ENCODE data around the gene MYO1D. TPM values are rescaled to one million over a fixed set of nuclear protein-coding genes. Genes with fewer than 3 reads are reported as not detected.

The MYO1D gene
- total RNA-seq, 6 donors from 2014 or later = 63.0 to 139 (median 91.9) TPM

DNA sequence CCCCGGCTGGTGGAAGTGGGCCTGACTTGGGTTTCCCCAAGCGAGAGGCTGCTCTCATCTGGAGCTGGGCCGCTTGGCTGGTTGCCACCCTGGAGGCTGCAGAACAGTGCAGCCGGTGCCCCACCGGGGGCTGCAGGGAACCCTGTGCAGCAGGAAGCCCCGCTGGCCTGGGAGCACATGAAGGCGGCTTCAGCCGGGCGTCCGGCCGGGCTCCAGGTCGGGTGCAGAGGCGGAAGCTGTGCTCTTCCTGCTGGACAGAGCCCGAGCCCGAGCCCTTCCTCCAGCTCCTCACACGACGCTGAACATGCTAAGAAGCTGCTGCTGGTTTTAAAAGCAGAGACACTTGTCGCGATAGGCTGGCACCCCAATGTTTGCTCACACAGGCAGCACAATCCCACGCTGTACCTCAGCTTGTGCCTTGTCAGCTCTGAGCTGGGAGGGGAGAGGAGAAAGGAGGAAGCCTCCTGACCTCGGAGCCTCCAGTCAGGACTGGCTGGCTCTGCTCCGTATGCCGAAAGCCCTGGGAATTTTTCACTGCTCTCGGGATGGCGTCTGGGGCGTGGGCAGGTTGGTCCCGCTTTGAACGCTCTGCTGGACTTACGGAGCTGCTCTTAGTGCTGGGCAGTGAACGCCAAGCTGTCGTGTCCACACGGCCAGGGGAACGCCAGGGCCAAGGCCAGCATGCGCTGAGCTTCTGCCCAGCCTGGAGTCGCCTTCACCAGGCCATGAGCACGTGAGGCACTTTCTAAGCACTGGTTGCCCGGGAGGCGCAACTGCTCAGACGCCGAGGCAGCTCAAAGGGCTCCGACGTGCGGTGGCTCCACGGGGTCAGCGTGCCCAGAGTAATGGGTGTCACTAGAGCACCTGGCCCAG lies 381.3 kb downstream of the MYO1D start:
- peak in 1 of 2 donors; percentile 41 for ATAC-seq (ENCODE audit: low FRiP score in 2 of 2)
- Histone ChIP-seq H3K27ac (no peak overlapping the region), H3K27me3 (no peaks in the 10 kb centered on the region), H3K36me3 (peaks cover 0 to 8% (median 0%) of the 10 kb centered on the region in 4 donors), H3K4me1 (peaks cover 15 to 26% (median 20%) of the 10 kb centered on the region in 4 donors), H3K4me3 (peak overlapping the region in 1 of 4 donors; percentile 21), H3K9me3 (no peaks in the 10 kb centered on the region)
- TF ChIP-seq EP300 (IDR thresholded peaks at IDR 0.05) (no peak), POLR2AphosphoS5 (IDR thresholded peaks at IDR 0.05) (no peak), POLR2A (IDR thresholded peaks at IDR 0.05) (no peak)
- TF ChIP-seq, protein P1, sequence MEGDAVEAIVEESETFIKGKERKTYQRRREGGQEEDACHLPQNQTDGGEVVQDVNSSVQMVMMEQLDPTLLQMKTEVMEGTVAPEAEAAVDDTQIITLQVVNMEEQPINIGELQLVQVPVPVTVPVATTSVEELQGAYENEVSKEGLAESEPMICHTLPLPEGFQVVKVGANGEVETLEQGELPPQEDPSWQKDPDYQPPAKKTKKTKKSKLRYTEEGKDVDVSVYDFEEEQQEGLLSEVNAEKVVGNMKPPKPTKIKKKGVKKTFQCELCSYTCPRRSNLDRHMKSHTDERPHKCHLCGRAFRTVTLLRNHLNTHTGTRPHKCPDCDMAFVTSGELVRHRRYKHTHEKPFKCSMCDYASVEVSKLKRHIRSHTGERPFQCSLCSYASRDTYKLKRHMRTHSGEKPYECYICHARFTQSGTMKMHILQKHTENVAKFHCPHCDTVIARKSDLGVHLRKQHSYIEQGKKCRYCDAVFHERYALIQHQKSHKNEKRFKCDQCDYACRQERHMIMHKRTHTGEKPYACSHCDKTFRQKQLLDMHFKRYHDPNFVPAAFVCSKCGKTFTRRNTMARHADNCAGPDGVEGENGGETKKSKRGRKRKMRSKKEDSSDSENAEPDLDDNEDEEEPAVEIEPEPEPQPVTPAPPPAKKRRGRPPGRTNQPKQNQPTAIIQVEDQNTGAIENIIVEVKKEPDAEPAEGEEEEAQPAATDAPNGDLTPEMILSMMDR (IDR thresholded peaks at IDR 0.05) = no peak
- WGBS, 2 donors = 72 to 75% methylated on average over 12 to 44 of the region's 45 CpGs
- DNase-seq = peak in 1 of 2 donors; percentile 85

DNA sequence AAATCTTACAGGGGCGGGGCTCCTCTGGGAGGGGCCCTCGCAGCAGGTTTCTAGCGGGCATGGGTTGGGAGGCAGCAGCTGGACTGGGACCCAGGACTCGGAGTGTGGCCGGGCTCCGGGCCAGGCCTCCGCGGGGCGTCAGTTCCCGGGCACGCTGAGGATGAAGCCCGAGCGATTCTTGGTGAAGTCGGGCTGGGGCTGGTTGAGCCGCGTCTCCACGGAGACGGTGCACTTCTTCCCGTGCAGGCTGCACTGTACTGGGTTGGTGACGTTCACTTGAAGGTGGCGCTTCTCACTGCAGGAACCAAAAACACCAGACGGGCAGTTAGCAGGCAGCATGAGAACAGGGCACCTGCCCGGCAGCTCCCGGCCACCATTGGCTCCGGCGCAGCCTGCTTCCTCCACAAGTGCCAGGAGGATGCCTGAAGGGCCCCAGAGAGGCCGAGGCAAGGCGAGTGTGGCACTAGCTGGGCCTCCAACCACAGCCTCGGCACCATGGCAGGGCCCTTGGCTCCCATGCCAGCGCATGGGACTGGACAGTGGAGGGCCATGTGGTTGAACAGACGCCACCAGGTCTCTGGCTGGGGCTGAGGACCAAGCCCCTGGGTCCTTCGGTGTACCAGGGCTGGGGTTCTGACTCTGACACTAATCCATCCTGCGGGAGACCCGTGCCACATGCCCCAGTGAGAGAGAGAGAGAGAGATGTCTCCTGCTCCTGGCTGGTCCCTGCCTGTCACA lies 382.1 kb downstream of the MYO1D start:
- ATAC-seq (ENCODE audit: low FRiP score in 2 of 2) = peak; percentile 2 to 13

DNA sequence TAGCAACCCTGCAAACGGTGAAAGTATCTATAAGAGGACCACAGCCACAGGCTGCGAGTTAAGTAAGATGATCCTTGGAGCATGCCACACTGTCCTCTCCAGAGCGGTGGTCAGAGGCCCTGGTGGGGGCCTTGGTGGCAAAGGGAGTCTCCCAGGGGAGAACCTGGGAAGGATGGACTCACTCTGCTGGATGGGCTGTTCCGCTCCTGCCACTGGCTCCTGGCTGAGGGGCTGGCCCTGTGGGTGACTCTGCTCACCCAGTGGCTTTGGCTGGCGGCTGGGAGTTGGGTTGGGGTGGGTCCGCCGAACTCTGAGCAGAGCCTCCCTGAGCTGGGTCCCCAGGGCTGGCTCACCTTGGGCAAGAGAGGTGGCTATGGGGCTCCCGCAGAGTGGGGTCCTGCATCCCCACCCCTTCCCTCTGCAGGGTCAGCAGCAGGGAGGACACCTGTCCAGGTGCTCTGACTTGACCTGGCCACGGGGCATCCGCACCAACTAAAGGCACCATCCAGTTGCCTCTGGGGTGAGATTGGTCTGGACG lies 382.9 kb downstream of the MYO1D start:
- ATAC-seq (ENCODE audit: low FRiP score in 2 of 2) (no peak), DNase-seq (peak in 1 of 2 donors; percentile 35)
- Histone ChIP-seq H3K4me3 (no peak overlapping the region), H3K4me1 (peaks cover 15 to 31% (median 20%) of the 10 kb centered on the region in 4 donors), H3K9me3 (no peaks in the 10 kb centered on the region), H3K27me3 (no peaks in the 10 kb centered on the region), H3K27ac (no peak overlapping the region), H3K36me3 (peaks cover 0 to 8% (median 0%) of the 10 kb centered on the region in 4 donors)
- WGBS, 2 donors = 86 to 89% methylated on average over 4 to 10 of the region's 11 CpGs
- no peak for TF ChIP-seq EP300 (IDR thresholded peaks at IDR 0.05)
- no peak for TF ChIP-seq POLR2AphosphoS5 (IDR thresholded peaks at IDR 0.05)
- TF ChIP-seq, protein P1 (IDR thresholded peaks at IDR 0.05) = no peak
- no peak for TF ChIP-seq POLR2A (IDR thresholded peaks at IDR 0.05)

More for the DNA sequence above, 382.1 kb downstream of the MYO1D start:
- Histone ChIP-seq H3K9me3 (no peaks in the 10 kb centered on the region), H3K27me3 (no peaks in the 10 kb centered on the region), H3K4me3 (no peak overlapping the region), H3K4me1 (peaks cover 15 to 26% (median 20%) of the 10 kb centered on the region in 4 donors), H3K36me3 (peaks cover 0 to 8% (median 0%) of the 10 kb centered on the region in 4 donors), H3K27ac (no peak overlapping the region)
- TF ChIP-seq POLR2A (IDR thresholded peaks at IDR 0.05) (no peak), POLR2AphosphoS5 (IDR thresholded peaks at IDR 0.05) (no peak), EP300 (IDR thresholded peaks at IDR 0.05) (no peak)
- TF ChIP-seq, protein P1 (IDR thresholded peaks at IDR 0.05) = no peak
- WGBS, 2 donors = 78 to 90% methylated on average over 9 to 32 of the region's 34 CpGs
- DNase-seq = peak in 1 of 2 donors; percentile 72

DNA sequence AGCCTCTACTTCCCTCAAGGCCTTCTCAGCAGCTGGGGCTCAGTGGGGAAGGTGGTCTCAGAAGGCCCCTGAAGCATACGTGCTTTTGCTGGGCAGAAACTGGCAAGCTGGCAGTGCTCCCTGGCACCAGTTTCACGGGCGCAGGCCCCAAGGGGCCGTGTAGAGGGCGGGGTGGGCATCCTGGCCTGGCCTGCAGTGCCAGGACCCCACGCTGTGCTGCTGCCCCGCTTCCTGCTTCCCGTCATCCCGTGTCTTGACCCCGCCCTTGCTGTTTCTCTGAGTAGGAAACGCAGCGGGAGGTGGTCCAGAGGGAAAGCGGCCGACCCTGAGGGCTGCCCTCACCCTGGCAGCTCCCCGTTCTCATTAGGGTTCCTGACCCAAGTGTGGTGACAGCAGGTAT lies 383.4 kb downstream of the MYO1D start:
- ATAC-seq (ENCODE audit: low FRiP score in 2 of 2) (no peak), DNase-seq (peak in 1 of 2 donors; percentile 59)
- 85% methylated on average over 11 to 15 of the region's 15 CpGs for WGBS, 2 donors

More for the DNA sequence above, 383.4 kb downstream of the MYO1D start:
- H3K27ac ChIP-seq = no peak overlapping the region
- TF ChIP-seq POLR2A (IDR thresholded peaks at IDR 0.05) = no peak
- no peak for TF ChIP-seq POLR2AphosphoS5 (IDR thresholded peaks at IDR 0.05)
- TF ChIP-seq, protein P1 (IDR thresholded peaks at IDR 0.05) = no peak
- H3K27me3 ChIP-seq = no peaks in the 10 kb centered on the region
- H3K4me3 ChIP-seq = no peak overlapping the region
- peaks cover 15 to 31% (median 20%) of the 10 kb centered on the region in 4 donors for H3K4me1 ChIP-seq
- H3K9me3 ChIP-seq = no peaks in the 10 kb centered on the region
- H3K36me3 ChIP-seq = peaks cover 0 to 8% (median 0%) of the 10 kb centered on the region in 4 donors
